IPS-15b (cell line): ENCODE results near the gene SAMD4B.
A peak's percentile ranks its signal among the peaks of the same experiment; 100 is the strongest.

Experiments
- H3K27me3 ChIP-seq: one replicate; pipeline ENCODE4 v1.6.1; 2013; ENCODE audit warnings: low read length; ENCODE audit not compliant: control insufficient read depth, insufficient read depth
- H3K36me3 ChIP-seq: one replicate; pipeline ENCODE4 v1.6.1; 2013; ENCODE audit warnings: low read length; ENCODE audit not compliant: control insufficient read depth, insufficient read depth
- H3K4me1 ChIP-seq: one replicate; pipeline ENCODE4 v1.6.1; 2013; ENCODE audit warnings: mild to moderate bottlenecking, low read length; ENCODE audit not compliant: control insufficient read depth, insufficient read depth
- H3K4me3 ChIP-seq: one replicate; pipeline ENCODE4 v1.5.1; 2013; ENCODE audit warnings: low read depth, low read length
- H3K9ac ChIP-seq: one replicate; pipeline ENCODE4 v1.6.1; 2013; ENCODE audit warnings: low read depth, mild to moderate bottlenecking, low read length
- H3K9me3 ChIP-seq: one replicate; pipeline ENCODE4 v1.6.1; 2013; ENCODE audit warnings: mild to moderate bottlenecking, low read length; ENCODE audit not compliant: control insufficient read depth, insufficient read depth

The SAMD4B gene

DNA sequence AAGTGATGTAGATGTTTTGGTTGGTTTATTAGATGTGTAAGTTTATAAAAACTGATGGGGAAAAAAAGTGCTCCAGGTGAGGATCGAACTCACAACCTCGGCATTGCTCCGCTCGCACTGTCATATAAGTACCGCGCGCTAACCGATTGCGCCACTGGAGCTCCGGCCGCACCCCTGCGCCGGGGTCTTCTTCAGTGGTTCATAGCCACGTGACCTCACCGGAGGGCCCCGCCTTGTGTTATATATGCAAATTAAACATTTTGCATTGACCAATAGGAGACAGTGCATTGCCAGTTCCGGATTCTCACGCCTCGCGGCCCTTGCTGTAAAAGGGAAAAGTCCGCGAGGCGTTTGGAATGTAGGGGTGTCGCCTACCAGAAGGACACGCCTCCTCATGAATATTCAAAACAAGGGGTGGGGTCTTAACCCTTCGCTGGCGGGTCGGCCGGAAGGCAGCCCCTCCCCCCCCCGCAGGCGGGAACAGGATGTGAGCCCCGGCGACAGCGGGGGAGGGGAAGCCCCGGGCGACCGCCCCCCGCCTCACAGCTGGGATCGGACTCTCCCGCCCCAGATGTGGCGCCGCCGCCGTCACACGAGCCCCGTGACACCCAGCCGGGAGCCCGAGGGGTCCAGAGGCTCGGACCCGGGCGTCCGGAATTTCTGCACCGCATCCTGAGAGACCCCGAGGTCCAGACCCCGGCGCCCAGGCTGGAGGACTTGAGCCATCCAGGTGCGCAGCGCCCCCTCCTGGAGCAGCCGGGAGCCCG, 70.1 kb downstream of the SAMD4B start, which contains the start of gene PLEKHG2:
TSS of gene PLEKHG2 (plus strand) at position 570 of the 767 bp plus-strand sequence. CDS start 1,418 bp downstream, outside the sequence.
- H3K27me3 ChIP-seq, result no peaks in the 10 kb centered on the region
- H3K9ac ChIP-seq, result peak within 1 kb of the TSS; percentile 92
- peak within 1 kb of the TSS; percentile 97 for H3K4me3 ChIP-seq
- peaks cover 18% of the 10 kb centered on the region for H3K4me1 ChIP-seq
- H3K9me3 ChIP-seq, result no peaks in the 10 kb centered on the region
- peaks cover 23% of the 10 kb centered on the region for H3K36me3 ChIP-seq

DNA sequence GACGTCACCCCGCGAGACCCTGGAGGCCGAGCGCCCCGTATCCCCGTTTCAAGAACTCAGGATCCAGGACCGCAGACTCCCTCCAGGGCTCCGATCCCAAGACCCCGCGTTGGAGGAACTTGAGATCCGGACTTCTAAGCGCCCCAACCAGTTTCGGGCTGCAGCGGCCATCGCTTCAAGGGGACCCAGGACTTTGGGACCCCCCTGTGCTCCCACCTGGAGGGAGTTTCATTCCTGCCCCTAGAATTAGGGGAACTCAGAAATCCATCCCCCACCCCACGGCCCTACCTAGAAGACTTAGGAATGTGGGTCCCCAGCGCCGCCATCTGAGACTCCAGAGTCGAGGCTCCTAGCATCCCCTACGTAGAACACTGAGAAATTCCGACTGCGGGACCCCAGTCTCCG, 70.6 kb downstream of the SAMD4B start:
- Histone ChIP-seq H3K9ac (peak overlapping the region; percentile 92), H3K36me3 (peaks cover 23% of the 10 kb centered on the region), H3K27me3 (no peaks in the 10 kb centered on the region), H3K4me1 (peaks cover 18% of the 10 kb centered on the region), H3K9me3 (no peaks in the 10 kb centered on the region), H3K4me3 (peak overlapping the region; percentile 97)

DNA sequence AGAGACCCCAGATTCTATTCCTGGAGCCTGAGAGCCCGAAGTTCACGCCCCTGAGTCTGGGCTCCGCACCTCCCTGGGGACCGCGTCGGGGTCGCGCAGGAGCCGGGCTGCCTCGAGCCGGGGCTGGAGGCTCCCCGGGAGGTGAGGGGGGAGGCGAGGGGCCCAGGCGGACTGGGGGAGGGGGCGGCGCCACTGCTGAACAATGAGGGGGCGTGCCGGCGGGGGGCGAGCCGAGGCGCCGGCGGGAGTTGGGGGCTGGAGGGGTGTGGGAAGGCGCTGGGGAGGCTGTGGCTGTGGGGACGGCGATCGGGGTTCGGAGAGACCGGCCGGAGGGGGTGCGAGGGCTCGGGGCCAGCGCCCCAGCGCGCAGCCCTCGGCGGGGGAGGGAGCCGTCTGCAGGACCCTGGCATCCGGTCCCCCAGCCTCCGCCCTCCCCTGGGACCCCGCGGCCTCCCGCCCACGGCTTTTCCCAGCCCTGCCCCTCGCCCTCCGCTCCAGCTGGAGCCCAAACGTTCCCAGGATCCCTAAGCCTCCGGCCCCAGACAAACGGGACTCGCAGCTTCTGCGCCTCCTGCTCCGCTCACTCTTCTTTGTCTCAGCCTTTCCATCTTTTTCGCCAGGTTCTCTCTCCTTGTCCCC, 71.2 kb downstream of the SAMD4B start:
- Histone ChIP-seq H3K27me3 (no peaks in the 10 kb centered on the region), H3K9me3 (no peaks in the 10 kb centered on the region), H3K4me1 (peaks cover 18% of the 10 kb centered on the region), H3K36me3 (peaks cover 20% of the 10 kb centered on the region), H3K4me3 (peak overlapping the region; percentile 97), H3K9ac (peak overlapping the region; percentile 92)

DNA sequence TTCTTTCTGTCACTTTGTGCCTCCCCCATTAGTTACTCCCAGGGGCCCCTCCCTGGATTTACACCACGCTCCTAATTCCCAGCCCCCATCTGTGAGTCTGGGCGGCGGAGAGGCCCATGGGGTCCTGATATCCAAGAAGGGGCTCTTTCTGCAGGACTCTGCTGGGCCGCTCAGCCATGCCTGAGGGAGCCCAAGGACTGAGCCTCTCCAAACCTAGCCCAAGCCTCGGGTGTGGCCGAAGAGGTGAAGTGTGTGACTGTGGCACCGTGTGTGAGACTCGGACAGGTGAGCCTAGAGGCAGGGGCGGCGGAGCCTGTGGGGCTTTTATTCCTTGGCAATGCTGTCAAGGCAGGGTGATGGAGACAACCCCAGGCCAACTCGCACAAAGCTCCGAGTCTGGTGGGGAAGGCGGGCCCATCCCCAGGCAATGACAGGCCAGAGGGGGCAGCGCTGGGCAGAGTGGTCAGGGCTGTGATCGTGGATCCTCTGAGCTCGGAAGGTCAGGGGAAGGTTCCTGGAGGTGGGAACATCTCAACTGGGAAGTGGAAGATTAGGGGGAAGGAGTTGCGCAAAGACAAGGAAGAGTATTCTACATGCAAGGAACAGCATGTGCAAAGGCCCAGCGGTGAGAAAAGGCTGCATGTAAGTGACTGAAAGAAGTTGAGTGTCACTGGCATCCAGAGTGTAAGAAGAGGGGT, 71.8 kb downstream of the SAMD4B start:
- H3K4me3 ChIP-seq, result peak overlapping the region; percentile 94
- peaks cover 13% of the 10 kb centered on the region for H3K4me1 ChIP-seq
- peaks cover 24% of the 10 kb centered on the region for H3K36me3 ChIP-seq
- peak overlapping the region; percentile 54 for H3K9ac ChIP-seq
- H3K9me3 ChIP-seq, result no peaks in the 10 kb centered on the region
- no peaks in the 10 kb centered on the region for H3K27me3 ChIP-seq

DNA sequence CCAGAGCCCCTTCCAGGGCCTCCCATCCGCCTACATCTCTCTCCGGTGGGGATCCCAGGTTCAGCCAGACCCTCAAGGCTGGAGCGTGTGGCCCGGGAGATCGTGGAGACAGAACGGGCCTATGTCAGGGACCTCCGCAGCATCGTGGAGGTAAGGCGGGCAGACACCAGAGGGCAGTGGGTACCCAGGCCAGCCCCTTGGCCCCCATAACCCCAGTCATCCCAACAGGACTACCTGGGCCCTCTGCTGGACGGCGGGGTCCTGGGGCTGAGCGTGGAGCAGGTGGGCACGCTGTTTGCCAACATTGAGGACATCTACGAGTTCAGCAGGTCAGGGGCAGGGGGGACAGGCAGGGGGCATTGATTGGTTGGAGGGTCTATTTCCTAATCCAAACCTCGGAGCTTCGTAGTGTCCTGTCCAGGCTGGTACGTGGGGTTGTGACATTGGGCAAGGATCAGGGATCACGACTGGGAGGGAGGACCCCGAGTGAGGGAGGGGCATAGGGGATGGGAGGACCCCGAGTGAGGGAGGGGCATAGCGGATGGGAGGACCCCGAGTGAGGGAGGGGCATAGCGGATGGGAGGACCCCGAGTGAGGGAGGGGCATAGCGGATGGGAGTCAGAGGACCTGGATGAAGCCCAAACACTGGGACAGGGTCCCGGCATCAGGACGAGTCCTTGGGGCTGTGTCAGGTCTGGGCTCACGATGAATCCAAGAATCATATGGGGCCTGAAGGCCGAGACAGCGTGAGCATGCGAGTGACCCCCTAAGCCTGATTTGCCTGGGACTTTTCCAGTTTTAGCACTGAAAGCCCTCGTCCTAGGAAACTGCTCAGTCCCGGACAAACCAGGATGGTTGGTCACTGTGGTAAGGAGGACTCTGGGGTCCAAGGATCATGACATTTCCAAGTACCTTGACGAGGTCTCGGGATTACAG, 73.2 kb downstream of the SAMD4B start:
- peak overlapping the region; percentile 94 for H3K4me3 ChIP-seq
- peak overlapping the region; percentile 5 for H3K9ac ChIP-seq
- H3K36me3 ChIP-seq, result peaks cover 29% of the 10 kb centered on the region
- no peaks in the 10 kb centered on the region for H3K9me3 ChIP-seq
- H3K4me1 ChIP-seq, result peaks cover 12% of the 10 kb centered on the region
- H3K27me3 ChIP-seq, result no peaks in the 10 kb centered on the region

DNA sequence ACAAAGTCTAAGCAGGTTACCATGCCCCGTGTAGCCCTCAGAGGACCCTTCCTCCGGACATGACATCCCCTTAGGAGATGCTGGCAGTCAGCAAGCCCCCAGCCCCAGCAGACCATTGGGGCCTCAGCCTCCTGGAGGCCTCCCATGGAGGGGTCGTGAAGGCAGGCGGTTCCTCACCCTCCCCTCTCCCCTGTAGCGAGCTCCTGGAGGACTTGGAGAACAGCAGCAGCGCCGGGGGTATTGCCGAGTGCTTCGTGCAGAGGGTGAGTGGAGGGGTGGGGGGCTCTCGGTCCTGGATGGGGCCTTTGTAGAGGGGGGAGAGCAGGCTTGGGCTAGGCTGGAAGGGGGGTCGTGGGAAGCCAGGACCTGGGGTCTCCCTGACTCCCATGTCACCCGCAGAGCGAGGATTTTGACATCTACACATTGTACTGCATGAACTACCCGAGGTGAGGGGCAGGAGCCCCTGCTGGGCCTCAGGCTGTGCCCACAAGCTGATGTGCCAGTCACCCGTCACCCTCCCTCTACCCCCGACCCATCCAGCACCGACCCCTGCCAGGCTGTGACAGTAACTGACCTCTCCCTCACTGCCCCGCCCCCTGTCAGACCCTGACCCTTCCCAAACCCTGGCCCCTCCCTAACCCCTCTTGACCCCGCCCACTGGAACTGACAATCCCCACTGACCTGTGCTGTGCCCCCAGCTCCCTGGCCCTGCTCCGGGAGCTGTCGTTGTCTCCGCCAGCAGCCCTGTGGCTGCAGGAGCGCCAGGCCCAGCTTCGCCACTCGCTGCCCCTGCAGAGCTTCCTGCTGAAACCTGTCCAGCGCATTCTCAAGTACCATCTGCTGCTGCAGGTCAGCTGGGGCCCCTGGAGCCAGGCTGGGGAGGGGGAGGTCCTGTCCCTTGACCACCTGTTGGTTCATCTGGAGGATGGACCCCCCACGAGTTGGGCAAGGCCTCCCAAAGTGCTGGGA, 74.2 kb downstream of the SAMD4B start:
- no peak overlapping the region for H3K9ac ChIP-seq
- H3K9me3 ChIP-seq, result no peaks in the 10 kb centered on the region
- no peak overlapping the region for H3K4me3 ChIP-seq
- H3K27me3 ChIP-seq, result no peaks in the 10 kb centered on the region
- peaks cover 7% of the 10 kb centered on the region for H3K4me1 ChIP-seq
- H3K36me3 ChIP-seq, result peaks cover 34% of the 10 kb centered on the region

DNA sequence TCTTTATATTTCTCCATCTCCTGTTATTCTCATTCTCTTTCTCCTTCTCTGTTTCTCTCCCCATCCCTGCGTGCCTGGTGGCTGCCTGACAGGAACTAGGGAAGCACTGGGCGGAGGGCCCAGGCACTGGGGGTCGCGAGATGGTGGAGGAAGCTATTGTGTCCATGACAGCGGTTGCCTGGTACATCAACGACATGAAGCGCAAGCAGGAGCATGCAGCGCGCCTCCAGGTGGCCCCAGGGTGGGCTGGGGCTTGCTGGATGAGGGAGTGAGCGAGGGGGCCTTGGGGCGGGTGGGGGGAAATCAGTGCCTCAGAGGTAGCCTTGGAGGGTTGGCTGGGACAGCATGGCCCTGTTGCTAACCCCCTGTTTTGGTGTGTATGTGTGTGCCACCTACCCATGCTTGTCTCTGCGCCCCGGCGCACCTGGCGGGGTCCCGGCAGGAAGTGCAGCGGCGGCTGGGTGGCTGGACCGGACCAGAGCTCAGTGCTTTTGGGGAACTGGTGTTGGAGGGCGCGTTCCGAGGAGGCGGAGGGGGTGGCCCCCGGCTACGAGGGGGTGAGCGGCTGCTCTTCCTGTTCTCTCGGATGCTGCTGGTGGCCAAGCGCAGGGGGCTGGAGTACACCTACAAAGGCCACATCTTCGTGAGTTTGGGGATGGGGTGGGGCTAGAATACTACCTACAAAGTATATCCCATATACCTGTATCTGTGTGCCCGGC, 75.4 kb downstream of the SAMD4B start:
- Histone ChIP-seq H3K27me3 (no peaks in the 10 kb centered on the region), H3K4me1 (peaks cover 5% of the 10 kb centered on the region), H3K9me3 (no peaks in the 10 kb centered on the region), H3K4me3 (no peak overlapping the region), H3K9ac (no peak overlapping the region), H3K36me3 (peaks cover 37% of the 10 kb centered on the region)

DNA sequence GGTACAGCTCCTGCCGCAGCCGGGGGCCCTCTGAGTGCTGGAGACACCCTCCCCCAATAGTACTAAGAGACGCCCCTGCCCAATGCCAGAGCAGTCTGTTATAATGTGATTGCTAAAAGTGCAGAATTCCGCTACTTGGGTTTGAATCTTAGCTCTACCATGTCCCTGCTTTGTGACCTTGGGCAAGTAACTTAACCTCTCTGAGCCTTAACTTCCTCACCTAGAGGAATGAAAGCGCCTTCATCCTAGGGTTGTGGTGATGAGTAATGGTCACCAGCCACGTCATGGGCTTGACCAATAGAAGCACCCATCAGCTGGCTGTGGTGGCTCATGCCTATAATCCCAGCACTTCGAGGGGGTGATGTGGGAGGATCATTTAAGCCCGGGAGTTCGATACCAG, 76.8 kb downstream of the SAMD4B start:
- Histone ChIP-seq H3K9ac (no peak overlapping the region), H3K36me3 (peaks cover 43% of the 10 kb centered on the region), H3K4me1 (peaks cover 5% of the 10 kb centered on the region), H3K27me3 (no peaks in the 10 kb centered on the region), H3K4me3 (no peak overlapping the region), H3K9me3 (no peaks in the 10 kb centered on the region)

DNA sequence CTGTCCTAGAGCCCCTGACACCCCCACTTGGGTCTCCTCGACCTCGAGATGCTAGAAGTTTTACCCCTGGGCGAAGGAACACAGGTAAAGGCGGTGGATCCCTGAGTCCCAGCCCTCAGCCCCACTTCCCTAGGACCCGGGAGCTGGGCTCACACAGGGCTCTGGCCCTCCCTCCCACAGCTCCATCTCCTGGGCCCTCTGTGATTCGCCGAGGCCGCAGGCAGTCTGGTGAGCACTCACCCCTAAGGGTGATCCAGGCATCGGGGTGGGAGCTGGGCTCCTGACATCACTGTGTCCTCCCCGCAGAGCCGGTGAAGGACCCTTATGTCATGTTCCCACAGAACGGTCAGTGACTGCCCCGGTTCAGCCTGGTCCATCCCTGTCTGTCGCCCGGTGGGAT, 78.5 kb downstream of the SAMD4B start:
- H3K4me1 ChIP-seq, result no peaks in the 10 kb centered on the region
- H3K9me3 ChIP-seq, result no peaks in the 10 kb centered on the region
- no peak overlapping the region for H3K9ac ChIP-seq
- H3K4me3 ChIP-seq, result no peak overlapping the region
- no peaks in the 10 kb centered on the region for H3K27me3 ChIP-seq
- H3K36me3 ChIP-seq, result peaks cover 51% of the 10 kb centered on the region

DNA sequence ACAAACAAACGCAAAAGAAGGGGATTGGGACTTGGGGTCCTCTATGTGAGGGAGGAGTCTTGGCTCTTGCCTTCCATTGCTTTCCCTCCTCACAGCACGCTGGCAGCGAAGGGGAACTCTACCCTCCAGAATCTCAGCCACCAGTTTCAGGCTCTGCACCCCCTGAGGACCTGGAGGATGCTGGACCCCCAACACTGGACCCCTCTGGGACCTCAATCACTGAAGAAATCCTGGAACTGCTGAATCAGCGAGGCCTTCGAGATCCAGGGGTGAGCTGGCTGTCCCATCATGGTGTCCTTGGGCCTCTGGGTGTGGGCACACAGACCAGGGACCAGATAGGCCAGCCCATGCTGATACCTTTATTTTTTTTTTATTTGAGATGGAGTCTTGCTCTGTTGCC, 79.8 kb downstream of the SAMD4B start:
- H3K4me1 ChIP-seq, result no peaks in the 10 kb centered on the region
- no peaks in the 10 kb centered on the region for H3K9me3 ChIP-seq
- peaks cover 43% of the 10 kb centered on the region for H3K36me3 ChIP-seq
- no peaks in the 10 kb centered on the region for H3K27me3 ChIP-seq
- H3K4me3 ChIP-seq, result no peak overlapping the region
- H3K9ac ChIP-seq, result no peak overlapping the region
